Measurements from ENCODE around the gene PUS3. TPM values are rescaled to one million over a fixed set of nuclear protein-coding genes. Genes with fewer than 3 reads are reported as not detected.
"Not testable (repeated sequence)": the region's sequence is repeated elsewhere in the genome, so short reads cannot be mapped to it uniquely, and the experiment has no call there.

The PUS3 gene
- total RNA-seq, 1 donor from 2014 or later = 14.8 TPM

DNA sequence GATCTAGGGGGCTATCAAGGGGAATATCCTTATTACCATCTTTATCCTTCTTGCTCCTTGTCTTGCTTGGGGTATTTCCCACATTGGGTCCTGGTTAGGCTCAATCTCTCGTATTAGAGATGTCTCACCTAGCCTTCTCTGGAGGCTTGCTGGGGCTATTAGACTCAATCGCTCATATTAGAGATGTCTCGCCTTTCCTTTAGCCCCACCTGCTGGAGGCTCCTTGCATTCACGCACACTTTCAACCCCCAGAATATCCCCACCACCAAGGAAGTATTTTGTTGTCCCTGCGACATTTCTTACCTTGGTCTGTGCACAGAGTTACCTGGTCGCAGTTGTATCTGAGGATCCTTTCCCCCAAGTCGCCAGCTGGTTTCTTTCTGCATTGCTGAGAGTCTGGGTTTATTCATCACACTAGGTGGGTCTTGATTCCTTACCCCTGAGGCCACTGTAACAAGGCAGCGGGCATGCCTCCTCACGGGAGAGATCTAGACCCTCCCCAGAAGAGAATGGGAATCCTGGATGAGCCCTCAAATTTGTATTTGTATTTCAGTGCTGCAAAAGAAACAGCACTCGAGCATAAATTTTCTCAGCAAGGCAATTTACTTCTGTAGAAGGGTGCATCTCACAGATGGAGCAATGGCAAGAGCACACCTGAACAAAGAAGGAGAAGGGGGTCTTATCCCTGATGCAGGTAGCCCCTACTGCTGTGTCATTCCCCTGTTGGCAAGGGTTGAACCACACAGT, 31.4 kb downstream of the PUS3 start:
- no peak for DNase-seq (ENCODE audit: low spot score)

DNA sequence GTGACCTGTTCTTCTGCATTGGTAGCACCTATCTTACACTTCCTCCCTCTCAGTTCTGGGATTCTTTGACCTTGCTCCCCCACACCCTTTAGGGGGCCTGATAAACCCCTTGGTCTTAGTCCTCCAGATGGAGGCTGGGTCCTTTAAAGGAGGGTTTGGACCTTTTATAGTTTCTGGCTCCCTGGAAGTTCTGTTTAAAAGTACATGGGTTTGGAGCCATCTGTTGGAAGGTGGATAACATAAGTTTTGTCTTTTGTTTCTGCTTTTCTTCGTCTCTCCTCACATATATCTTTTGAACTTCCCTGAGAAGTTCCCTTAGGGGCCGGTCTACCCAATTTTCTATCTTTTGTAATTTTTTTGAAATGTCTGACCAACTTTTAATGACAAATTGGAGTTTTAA, 33.5 kb downstream of the PUS3 start:
- no peak for DNase-seq (ENCODE audit: low spot score)

DNA sequence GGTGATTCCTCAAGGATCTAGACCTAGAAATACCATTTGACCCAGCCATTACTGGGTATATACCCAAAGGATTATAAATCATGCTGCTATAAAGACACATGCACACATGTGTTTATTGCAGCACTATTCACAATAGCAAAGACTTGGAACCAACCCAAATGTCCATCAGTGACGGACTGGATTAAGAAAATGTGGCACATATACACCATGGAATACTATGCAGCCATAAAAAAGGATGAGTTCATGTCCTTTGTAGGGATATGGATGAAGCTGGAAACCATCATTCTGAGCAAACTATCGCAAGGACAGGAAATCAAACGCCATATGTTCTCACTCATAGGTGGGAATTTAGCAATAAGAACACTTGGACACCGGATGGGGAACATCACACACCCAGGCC, 37.7 kb downstream of the PUS3 start:
- DNase-seq (ENCODE audit: low spot score) = not testable (repeated sequence)

DNA sequence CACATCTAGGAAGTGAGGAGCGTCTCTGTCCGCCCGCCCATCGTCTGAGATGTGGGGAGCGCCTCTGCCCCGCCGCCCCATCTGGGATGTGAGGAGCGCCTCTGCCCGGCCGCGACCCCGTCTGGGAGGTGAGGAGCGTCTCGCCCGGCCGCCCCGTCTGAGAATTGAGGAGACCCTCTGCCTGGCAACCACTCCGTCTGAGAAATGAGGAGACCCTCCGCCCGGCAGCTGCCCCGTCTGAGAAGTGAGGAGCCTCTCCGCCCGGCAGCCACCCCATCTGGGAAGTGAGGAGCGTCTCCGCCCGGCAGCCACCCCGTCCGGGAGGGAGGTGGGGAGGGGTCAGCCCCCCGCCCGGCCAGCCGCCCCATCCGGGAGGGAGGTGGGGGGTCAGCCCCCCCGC, 40.2 kb downstream of the PUS3 start:
- not testable (repeated sequence) for DNase-seq (ENCODE audit: low spot score)

DNA sequence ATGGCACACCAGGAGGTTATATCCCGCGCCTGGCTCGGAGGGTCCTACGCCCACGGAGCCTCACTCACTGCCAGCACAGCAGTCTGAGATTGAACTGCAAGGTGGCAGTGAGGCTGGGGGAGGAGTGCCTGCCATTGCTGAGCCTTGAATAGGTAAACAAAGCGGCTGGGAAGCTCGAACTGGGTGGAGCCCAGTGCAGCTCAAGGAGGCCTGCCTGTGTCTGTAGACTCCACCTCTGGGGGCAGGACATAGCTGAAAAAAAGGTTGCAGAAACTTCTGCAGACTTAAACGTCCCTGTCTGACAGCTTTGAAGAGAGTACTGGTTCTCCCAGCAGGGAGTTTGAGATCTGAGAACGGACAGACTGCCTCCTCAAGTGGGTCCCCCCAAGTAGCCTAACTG, 45.3 kb downstream of the PUS3 start:
- DNase-seq (ENCODE audit: low spot score) = not testable (repeated sequence)

DNA sequence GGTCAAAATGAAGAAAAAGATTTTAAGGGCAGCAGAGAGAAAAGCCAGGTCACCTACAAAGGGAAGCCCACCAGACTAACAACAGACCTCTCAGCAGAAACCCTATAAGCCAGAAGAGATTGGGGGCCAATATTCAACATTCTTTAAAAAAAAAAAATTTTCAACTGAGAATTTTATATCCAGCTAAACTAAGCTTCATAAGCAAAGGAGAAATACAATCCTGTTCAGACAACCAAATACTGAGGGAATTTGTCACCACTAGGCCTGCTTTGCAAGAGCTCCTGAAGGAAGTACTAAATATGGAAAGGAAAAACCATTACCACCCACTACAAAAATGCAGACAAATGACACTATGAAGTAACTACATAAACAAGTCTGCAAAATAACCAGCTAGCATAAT, 56.8 kb downstream of the PUS3 start:
- DNase-seq (ENCODE audit: low spot score) = no peak

Other genes with a start within 250 kb of the PUS3 start
- gene ACRV1, start 222.4 kb downstream of the PUS3 start, total RNA-seq = not detected
- gene PATE1, start 156.9 kb downstream of the PUS3 start, total RNA-seq = not detected
- gene PATE2, start 124.4 kb downstream of the PUS3 start, total RNA-seq = 0.23 TPM
- gene PATE3, start 115.1 kb downstream of the PUS3 start, total RNA-seq = not detected
- not detected for gene PATE4, start 69.9 kb downstream of the PUS3 start, total RNA-seq
- 2.7 TPM for gene HYLS1, start 15.5 kb downstream of the PUS3 start, total RNA-seq
- gene DDX25, start 1.3 kb upstream of the PUS3 start, total RNA-seq = not detected
- 0.75 TPM for gene VSIG10L2, start 42.8 kb upstream of the PUS3 start, total RNA-seq
- 7.4 TPM for gene CDON, start 159.7 kb upstream of the PUS3 start, total RNA-seq